IMR-90 (cell line): ENCODE results near the gene KIF16B. TPM values are rescaled to one million over a fixed set of nuclear protein-coding genes. Genes with fewer than 3 reads are reported as not detected.

Experiments used
- ATAC-seq: fragments of 200-7000 bp; cut with Tn5 transposase; 2 replicates; pipeline ENCODE4 v1.9.1; 2020; ENCODE audit warnings: low read depth, mild to moderate bottlenecking, moderate library complexity
- BruUV-seq: library from RNA; stranded (reverse); fragments of 400-500 nt; replicated peaks from 2 replicates; lab custom pipeline; 2021; lab: Mats Ljungman, UMichigan
- CTCF ChIA-PET: fragments of 300-600 bp; formaldehyde crosslinking; extraction: SDS; loops from one replicate; lab custom pipeline; 2021; ENCODE audit warnings: antibody characterized with exemption; lab: Yijun Ruan, JAX
- POLR2A ChIA-PET: fragments of 300-600 bp; sonication (Branson Sonifier 250); formaldehyde crosslinking; loops from one replicate; lab custom pipeline; 2022; ENCODE audit warnings: antibody characterized with exemption; ENCODE audit not compliant: unreplicated experiment; lab: Charles Lee
- DNase-seq: peaks from one replicate; pipeline ENCODE4 v3.0.0; 2013
- H2AFZ ChIP-seq: replicated peaks from 2 replicates; pipeline ENCODE3; 2013; ENCODE audit warnings: low read length, mild to moderate bottlenecking; ENCODE audit not compliant: poor library complexity
- H2AK5ac ChIP-seq: 2 replicates; pipeline ENCODE4 v1.6.1; 2013; ENCODE audit warnings: low read depth, low read length, inconsistent platforms
- H2AK9ac ChIP-seq: replicated peaks from 2 replicates; pipeline ENCODE3; 2013; ENCODE audit warnings: mild to moderate bottlenecking, low read depth, low read length, moderate library complexity; ENCODE audit not compliant: poor library complexity
- H2BK120ac ChIP-seq: 2 replicates; pipeline ENCODE4 v1.6.1; 2013; ENCODE audit warnings: low read depth, low read length, inconsistent platforms
- H2BK15ac ChIP-seq: 3 replicates; pipeline ENCODE4 v1.6.1; 2013; ENCODE audit warnings: low read depth, low read length, inconsistent platforms
- H2BK20ac ChIP-seq: 2 replicates; pipeline ENCODE4 v1.6.1; 2013; ENCODE audit warnings: low read depth, mild to moderate bottlenecking, inconsistent platforms, low read length, moderate library complexity
- H2BK5ac ChIP-seq: 2 replicates; pipeline ENCODE4 v1.6.1; 2013; ENCODE audit warnings: mild to moderate bottlenecking, low read depth, low read length, inconsistent platforms; ENCODE audit not compliant: poor library complexity, severe bottlenecking
- H3K14ac ChIP-seq: replicated peaks from 2 replicates; pipeline ENCODE4 v1.6.1; 2013; ENCODE audit warnings: low read depth, low read length, inconsistent platforms
- H3K18ac ChIP-seq: 2 replicates; pipeline ENCODE4 v1.6.1; 2013; ENCODE audit warnings: low read depth, low read length, control low read depth
- H3K23ac ChIP-seq: 2 replicates; pipeline ENCODE4 v1.6.1; 2013; ENCODE audit warnings: low read depth, low read length, inconsistent platforms
- H3K27ac ChIP-seq: 2 replicates; pipeline ENCODE4 v1.5.1; 2013; ENCODE audit warnings: mild to moderate bottlenecking, control low read depth, low read length; ENCODE audit not compliant: insufficient read depth
- H3K27me3 ChIP-seq: 2 replicates; pipeline ENCODE4 v1.6.1; 2013; ENCODE audit warnings: low read length; ENCODE audit not compliant: control insufficient read depth, insufficient read depth
- H3K36me3 ChIP-seq: 2 replicates; pipeline ENCODE4 v1.6.1; 2013; ENCODE audit warnings: low read length, mixed read lengths; ENCODE audit not compliant: control insufficient read depth, insufficient read depth
- H3K4ac ChIP-seq: 2 replicates; pipeline ENCODE4 v1.6.1; 2013; ENCODE audit warnings: low read depth, low read length, inconsistent platforms
- H3K4me1 ChIP-seq: 2 replicates; pipeline ENCODE4 v1.6.1; 2013; ENCODE audit warnings: low read length, mixed read lengths; ENCODE audit not compliant: control insufficient read depth, insufficient read depth
- H3K4me2 ChIP-seq: 2 replicates; pipeline ENCODE4 v1.6.1; 2013; ENCODE audit warnings: low read depth, mild to moderate bottlenecking, control low read depth, low read length, moderate library complexity
- H3K4me3 ChIP-seq: 2 replicates; pipeline ENCODE4 v1.5.1; 2013; ENCODE audit warnings: low read depth, mild to moderate bottlenecking, control low read depth, low read length, moderate library complexity; ENCODE audit not compliant: insufficient read depth
- H3K56ac ChIP-seq: 2 replicates; pipeline ENCODE4 v1.6.1; 2013; ENCODE audit warnings: low read length, inconsistent platforms; ENCODE audit not compliant: insufficient read depth; ENCODE audit errors: extremely low read depth
- H3K79me1 ChIP-seq, 2 experiments: 2 replicates each; pipeline ENCODE4 v1.6.1; 2013; ENCODE audit warnings: low read length in 2 of 2, inconsistent platforms in 1 of 2, low read depth in 1 of 2
- H3K9ac ChIP-seq: 2 replicates; pipeline ENCODE4 v1.6.1; 2013; ENCODE audit warnings: low read depth, low read length, control low read depth
- H3K9me1 ChIP-seq: 2 replicates; pipeline ENCODE4 v1.6.1; 2013; ENCODE audit warnings: low read length, inconsistent platforms; ENCODE audit not compliant: insufficient read depth
- H3K9me3 ChIP-seq: 2 replicates; pipeline ENCODE4 v1.6.1; 2013; ENCODE audit warnings: low read length; ENCODE audit not compliant: control insufficient read depth, insufficient read depth
- H4K20me1 ChIP-seq: 2 replicates; pipeline ENCODE4 v1.6.1; 2013; ENCODE audit warnings: low read length, inconsistent platforms; ENCODE audit not compliant: insufficient read depth
- H4K5ac ChIP-seq: 2 replicates; pipeline ENCODE4 v1.6.1; 2013; ENCODE audit warnings: mild to moderate bottlenecking, low read depth, low read length, control low read depth
- H4K8ac ChIP-seq, 2 experiments: 2 replicates each; pipeline ENCODE4 v1.6.1; 2013; ENCODE audit warnings: low read depth in 2 of 2, low read length in 2 of 2, control low read depth in 1 of 2, inconsistent platforms in 1 of 2
- H4K91ac ChIP-seq: 2 replicates; pipeline ENCODE4 v1.6.1; 2013; ENCODE audit warnings: low read depth, low read length, inconsistent platforms; ENCODE audit not compliant: insufficient read depth
- BHLHE40 ChIP-seq: fragments of 150-350 bp; IDR thresholded peaks from 2 replicates; pipeline ENCODE4 v1.6.1; 2016; ENCODE audit warnings: mild to moderate bottlenecking, low read depth, low read length
- CEBPB ChIP-seq: IDR thresholded peaks from 2 replicates; pipeline ENCODE4 v1.6.1; 2012; ENCODE audit warnings: low read depth, low read length, improper control_type of control experiment
- CHD1 ChIP-seq: IDR thresholded peaks from 2 replicates; pipeline ENCODE4 v1.6.1; 2012; ENCODE audit warnings: low read depth, low read length, improper control_type of control experiment
- FOS ChIP-seq: fragments of 150-350 bp; IDR thresholded peaks from 2 replicates; pipeline ENCODE4 v1.6.1; 2016; ENCODE audit warnings: low read depth, low read length
- MAZ ChIP-seq: IDR thresholded peaks from 2 replicates; pipeline ENCODE4 v1.6.1; 2012; ENCODE audit warnings: low read depth, mild to moderate bottlenecking, low read length, improper control_type of control experiment, moderate library complexity, borderline replicate concordance
- MXI1 ChIP-seq: IDR thresholded peaks from 2 replicates; pipeline ENCODE4 v1.6.1; 2012; ENCODE audit warnings: low read depth, mild to moderate bottlenecking, low read length, moderate library complexity, borderline replicate concordance
- NFE2L2 ChIP-seq: fragments of 150-350 bp; IDR thresholded peaks from 2 replicates; pipeline ENCODE4 v1.6.1; 2016; ENCODE audit warnings: low read depth, mild to moderate bottlenecking, low read length
- POLR2A ChIP-seq: IDR thresholded peaks from 2 replicates; pipeline ENCODE4 v1.6.1; 2012; ENCODE audit warnings: mild to moderate bottlenecking, low read depth, low read length
- RAD21 ChIP-seq: IDR thresholded peaks from 2 replicates; pipeline ENCODE4 v1.6.1; 2012; ENCODE audit warnings: low read length, improper control_type of control experiment
- RFX5 ChIP-seq: IDR thresholded peaks from 2 replicates; pipeline ENCODE4 v1.8.0; 2012; ENCODE audit warnings: low read depth, mild to moderate bottlenecking, low read length, moderate library complexity
- SMC3 ChIP-seq: fragments of 150-350 bp; IDR thresholded peaks from 2 replicates; pipeline ENCODE4 v1.6.1; 2016; ENCODE audit warnings: low read depth, mild to moderate bottlenecking, antibody characterized with exemption, low read length, moderate library complexity
- WGBS, 2 experiments: methylation state at CpG; one replicate each; pipeline versions ENCODE4 v1.1.5 to v1.1.7; 2013; ENCODE audit warnings: missing lambda C conversion rate in 2 of 2; ENCODE audit not compliant: insufficient read length in 1 of 2; ENCODE audit errors: extremely low coverage in 2 of 2; 5-methylcytosine and 5-hydroxymethylcytosine counted together
- dilution Hi-C: fragments of 300-500 bp; cut with HindIII; formaldehyde crosslinking; loops from one replicate; pipeline ENCODE4 v1.14.3; 2018; ENCODE audit warnings: low sequenced_read_pairs; ENCODE audit not compliant: unreplicated experiment
- in situ Hi-C: fragments of 300-500 bp; cut with MboI; formaldehyde crosslinking; loops from 3 replicates; pipeline ENCODE4 v1.14.3; 2019; ENCODE audit warnings: low sequenced_read_pairs, inconsistent platforms, mixed read lengths
- intact Hi-C: fragments of 100-400 bp; cut with micrococcal nuclease; formaldehyde crosslinking; loops from 2 replicates; pipeline ENCODE4 v1.10.0; 2022
- polyA plus RNA-seq, 3 experiments: library from polyadenylated mRNA; depleted of rRNA; stranded (reverse); fragments of >200 nt; gene quantifications; 2 replicates each; pipeline ENCODE4 v1.2.3, GENCODE V29; 2012; ENCODE audit warnings: low replicate concordance in 1 of 3
- total RNA-seq: library from RNA; depleted of rRNA; stranded (reverse); fragments of >200 nt; gene quantifications from 2 replicates; pipeline ENCODE4 v1.2.3, GENCODE V29; 2012
- TF ChIP-seq, protein P1 (sequence below): fragments of 150-350 bp; IDR thresholded peaks from 2 replicates; pipeline ENCODE4 v1.6.1; 2016; ENCODE audit warnings: low read depth, mild to moderate bottlenecking, low read length, moderate library complexity, borderline replicate concordance
- TF ChIP-seq, protein P2 (sequence below): conservative IDR thresholded peaks from 2 replicates; pipeline ENCODE4 v1.5.1; 2012; ENCODE audit warnings: mild to moderate bottlenecking, low read depth, low read length, improper control_type of control experiment

Gene KIF16B
- total and polyA plus RNA-seq, 2 of the 4 experiments (the other 2 are of a cell fraction) = 4.7 to 10.0 TPM

DNA sequence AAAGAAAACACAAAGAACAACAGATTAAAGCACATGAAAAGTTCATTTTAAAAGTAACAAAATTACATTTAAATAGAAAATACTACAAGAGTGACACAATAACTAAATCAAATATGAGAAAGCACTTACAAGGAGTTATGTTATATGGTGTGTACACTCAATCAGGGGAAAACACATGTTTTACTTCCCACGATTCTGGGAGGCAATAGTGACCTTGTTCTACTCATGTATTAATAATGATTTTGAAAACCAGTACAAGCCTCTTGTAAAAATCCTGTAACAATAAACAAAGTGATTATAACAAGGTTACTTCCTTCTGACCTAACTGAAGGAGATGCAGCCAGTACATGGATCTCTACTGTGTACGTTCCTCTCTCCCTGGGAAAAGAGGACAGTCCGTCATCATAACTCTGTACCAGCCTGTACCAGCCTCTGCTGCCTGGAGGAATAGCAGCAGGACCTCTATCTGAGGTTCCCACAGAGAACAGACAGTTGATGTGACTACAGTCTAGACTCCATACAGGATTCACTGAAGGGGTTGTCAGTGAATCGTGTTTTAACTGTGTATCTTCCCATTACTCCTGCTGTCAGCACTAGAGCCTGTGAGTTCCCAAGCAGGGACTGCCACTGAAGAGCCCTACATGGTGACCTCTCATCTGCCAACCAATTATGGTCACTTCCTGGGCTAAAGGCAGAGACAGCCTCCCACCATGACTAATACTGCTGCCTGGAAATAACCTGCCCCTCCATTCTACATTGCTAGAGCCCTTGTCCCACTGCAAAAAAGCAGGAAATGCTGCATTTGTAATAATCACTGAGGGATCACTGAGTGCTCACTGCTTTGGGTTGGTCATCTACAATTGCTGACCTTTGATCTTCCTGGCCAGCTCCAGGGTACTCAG is 149.7 kb downstream of the KIF16B start (continued):
- no peak for TF ChIP-seq SMC3

DNA sequence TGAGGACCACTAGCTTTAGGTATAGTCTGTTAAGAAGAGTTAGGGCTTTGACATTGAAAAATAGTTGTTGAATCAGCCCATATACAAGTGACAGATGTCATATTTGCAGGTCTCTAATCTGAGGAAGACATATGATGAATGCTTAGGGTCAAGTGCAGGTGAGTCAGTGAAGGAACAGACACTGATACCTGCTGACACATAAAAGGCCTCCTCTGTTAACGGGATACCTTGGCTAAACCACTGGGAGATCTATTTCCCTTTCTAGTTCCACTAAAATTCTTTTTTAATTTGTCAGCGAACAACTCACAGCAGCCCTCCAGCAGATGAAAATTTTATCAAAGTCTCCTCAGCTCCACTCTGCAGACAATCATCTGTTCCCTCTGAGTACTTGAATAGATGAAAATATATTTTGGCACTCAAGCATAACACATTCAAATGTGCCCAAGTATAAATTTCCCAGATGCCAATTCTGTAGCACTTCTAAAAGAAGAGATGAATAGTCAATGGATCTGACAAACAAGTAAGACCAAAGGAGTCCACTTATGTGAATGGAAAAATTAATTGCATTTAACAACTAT is 154.0 kb downstream of the KIF16B start:
- dilution Hi-C loops = no loop called here
- no peaks in the 10 kb centered on the region for H3K79me1 ChIP-seq
- no peak overlapping the region for H3K4me3 ChIP-seq
- no peaks in the 10 kb centered on the region for H3K9me3 ChIP-seq
- no peak overlapping the region for H4K91ac ChIP-seq
- ATAC-seq = no peak
- no peak overlapping the region for H3K9ac ChIP-seq
- POLR2A ChIA-PET = no interaction called here
- H3K27me3 ChIP-seq = no peaks in the 10 kb centered on the region
- CTCF ChIA-PET = interaction anchor here (0.7 kb wide), 1 partner anchor 1404 kb away, joined by 3 read pairs; no protein-coding TSS in a partner anchor
- intact Hi-C loops = loop anchor here (10.0 kb wide), 1 partner anchor 204 kb away; no protein-coding TSS in a partner anchor
- H2AK9ac ChIP-seq = no peak overlapping the region
- no peak overlapping the region for H2BK5ac ChIP-seq
- H3K9me1 ChIP-seq = 0 out of 2 replicates have a peak, but pooled peaks cover 1% of the 10 kb centered on the region
- no peak overlapping the region for H4K8ac ChIP-seq
- no peak overlapping the region for H2BK20ac ChIP-seq
- H2AK5ac ChIP-seq = no peak overlapping the region
- H3K4me1 ChIP-seq = no peaks in the 10 kb centered on the region
- H3K23ac ChIP-seq = no peak overlapping the region
- no peak overlapping the region for H3K18ac ChIP-seq
- H4K5ac ChIP-seq = no peak overlapping the region
- H4K20me1 ChIP-seq = no peaks in the 10 kb centered on the region
- H3K27ac ChIP-seq = no peak overlapping the region
- BruUV-seq = no TSS peak
- H2BK120ac ChIP-seq = no peak overlapping the region
- no peak overlapping the region for H3K14ac ChIP-seq
- no peak overlapping the region for H2AFZ ChIP-seq
- DNase-seq = no peak
- no peak overlapping the region for H3K56ac ChIP-seq
- in situ Hi-C loops = no loop called here
- peaks cover 7% of the 10 kb centered on the region for H3K36me3 ChIP-seq
- H2BK15ac ChIP-seq = no peak overlapping the region
- no peak overlapping the region for H3K4ac ChIP-seq
- H3K4me2 ChIP-seq = no peak overlapping the region
- whole genome bisulfite sequencing, 2 experiments = no CpG with 5 or more reads among the region's 2 CpGs
- TF ChIP-seq MXI1 (no peak), CHD1 (no peak), NFE2L2 (no peak), FOS (no peak), MAZ (no peak), RAD21 (no peak), RFX5 (no peak), SMC3 (no peak), CEBPB (no peak), BHLHE40 (no peak), POLR2A (no peak)
- TF ChIP-seq, protein P1, sequence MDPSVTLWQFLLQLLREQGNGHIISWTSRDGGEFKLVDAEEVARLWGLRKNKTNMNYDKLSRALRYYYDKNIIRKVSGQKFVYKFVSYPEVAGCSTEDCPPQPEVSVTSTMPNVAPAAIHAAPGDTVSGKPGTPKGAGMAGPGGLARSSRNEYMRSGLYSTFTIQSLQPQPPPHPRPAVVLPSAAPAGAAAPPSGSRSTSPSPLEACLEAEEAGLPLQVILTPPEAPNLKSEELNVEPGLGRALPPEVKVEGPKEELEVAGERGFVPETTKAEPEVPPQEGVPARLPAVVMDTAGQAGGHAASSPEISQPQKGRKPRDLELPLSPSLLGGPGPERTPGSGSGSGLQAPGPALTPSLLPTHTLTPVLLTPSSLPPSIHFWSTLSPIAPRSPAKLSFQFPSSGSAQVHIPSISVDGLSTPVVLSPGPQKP = no peak
- TF ChIP-seq, protein P2, sequence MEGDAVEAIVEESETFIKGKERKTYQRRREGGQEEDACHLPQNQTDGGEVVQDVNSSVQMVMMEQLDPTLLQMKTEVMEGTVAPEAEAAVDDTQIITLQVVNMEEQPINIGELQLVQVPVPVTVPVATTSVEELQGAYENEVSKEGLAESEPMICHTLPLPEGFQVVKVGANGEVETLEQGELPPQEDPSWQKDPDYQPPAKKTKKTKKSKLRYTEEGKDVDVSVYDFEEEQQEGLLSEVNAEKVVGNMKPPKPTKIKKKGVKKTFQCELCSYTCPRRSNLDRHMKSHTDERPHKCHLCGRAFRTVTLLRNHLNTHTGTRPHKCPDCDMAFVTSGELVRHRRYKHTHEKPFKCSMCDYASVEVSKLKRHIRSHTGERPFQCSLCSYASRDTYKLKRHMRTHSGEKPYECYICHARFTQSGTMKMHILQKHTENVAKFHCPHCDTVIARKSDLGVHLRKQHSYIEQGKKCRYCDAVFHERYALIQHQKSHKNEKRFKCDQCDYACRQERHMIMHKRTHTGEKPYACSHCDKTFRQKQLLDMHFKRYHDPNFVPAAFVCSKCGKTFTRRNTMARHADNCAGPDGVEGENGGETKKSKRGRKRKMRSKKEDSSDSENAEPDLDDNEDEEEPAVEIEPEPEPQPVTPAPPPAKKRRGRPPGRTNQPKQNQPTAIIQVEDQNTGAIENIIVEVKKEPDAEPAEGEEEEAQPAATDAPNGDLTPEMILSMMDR = no peak
